RWPE2 (cell line): ENCODE data around the gene TWNK.

ENCODE experiments used
- ATAC-seq: fragments of 200-7000 bp; cut with Tn5 transposase; 3 replicates; pipeline ENCODE4 v1.9.1; 2021; ENCODE audit warnings: low read depth
- DNase-seq: peaks from one replicate; pipeline ENCODE4 v3.0.0-alpha.2; 2020; ENCODE audit warnings: low spot score
- H3K27ac ChIP-seq: fragments of 450-650 bp; 2 replicates; pipeline ENCODE4 v1.5.1; 2017; ENCODE audit warnings: mild to moderate bottlenecking; ENCODE audit not compliant: poor library complexity, severe bottlenecking
- H3K27me3 ChIP-seq: fragments of 250-450 bp; sonication (Bioruptor Pico); 2 replicates; pipeline ENCODE4 v1.5.1; 2021; ENCODE audit warnings: mild to moderate bottlenecking, moderate library complexity; ENCODE audit not compliant: insufficient read depth, poor library complexity, severe bottlenecking
- H3K36me3 ChIP-seq: fragments of 250-450 bp; sonication (Bioruptor Pico); 2 replicates; pipeline ENCODE4 v1.5.1; 2020; ENCODE audit warnings: low read depth, mild to moderate bottlenecking, moderate library complexity
- H3K4me1 ChIP-seq: fragments of 250-450 bp; sonication (Bioruptor Pico); 2 replicates; pipeline ENCODE4 v1.5.1; 2021; ENCODE audit warnings: mild to moderate bottlenecking, moderate library complexity; ENCODE audit not compliant: insufficient read depth, poor library complexity, severe bottlenecking
- H3K4me3 ChIP-seq: fragments of 250-450 bp; sonication (Bioruptor Pico); 2 replicates; pipeline ENCODE4 v1.5.1; 2021; ENCODE audit warnings: mild to moderate bottlenecking, moderate library complexity; ENCODE audit not compliant: severe bottlenecking
- H3K9me3 ChIP-seq: fragments of 250-450 bp; sonication (Bioruptor Pico); 2 replicates; pipeline ENCODE4 v1.5.1; 2021; ENCODE audit warnings: mild to moderate bottlenecking, moderate library complexity; ENCODE audit not compliant: severe bottlenecking
- TF ChIP-seq, protein P1 (sequence below): fragments of 450-650 bp; IDR thresholded peaks from one replicate; pipeline ENCODE4 v1.5.1; 2017; ENCODE audit warnings: mild to moderate bottlenecking, moderate library complexity; ENCODE audit not compliant: poor library complexity, severe bottlenecking

The TWNK gene

DNA sequence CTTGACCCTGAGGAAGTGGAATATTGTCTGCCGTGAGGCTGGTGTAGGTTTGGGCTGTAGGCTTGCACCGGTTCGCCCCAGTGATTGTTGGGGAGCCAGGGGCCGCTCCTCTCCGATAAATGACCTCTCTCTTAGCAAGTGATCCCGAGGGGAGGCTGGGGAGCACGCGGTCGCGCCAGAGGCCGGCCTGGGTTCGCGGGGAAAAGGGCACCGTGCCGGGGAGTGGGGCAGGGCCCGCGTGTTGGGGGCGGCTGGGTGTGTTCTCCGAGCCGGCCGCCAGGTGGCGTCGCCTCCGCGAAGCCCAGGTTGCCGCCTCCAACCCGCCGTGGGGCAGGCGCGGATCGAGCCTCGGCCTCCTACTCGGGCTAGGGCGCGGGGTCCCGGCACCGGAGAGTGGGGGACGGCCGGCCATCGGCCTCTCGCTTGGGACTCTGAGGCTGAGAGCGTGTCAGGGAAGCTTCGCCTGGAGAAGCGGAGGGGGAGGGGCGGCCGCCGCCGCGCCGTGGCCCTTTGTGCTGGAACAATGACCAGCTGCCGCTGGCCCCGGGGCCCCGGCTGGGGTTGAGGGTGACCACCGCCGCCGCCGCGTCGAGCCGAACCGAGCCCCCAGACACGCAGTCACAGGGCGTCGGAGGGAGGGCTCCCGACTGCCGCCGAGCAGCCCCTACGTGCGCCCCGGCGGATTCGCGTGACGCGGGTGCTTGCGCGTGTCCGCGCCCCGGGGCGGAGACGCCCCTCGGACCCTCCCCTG is 11.8 kb downstream of the TWNK start:
- Histone ChIP-seq H3K4me1 (peaks cover 8% of the 10 kb centered on the region), H3K27ac (peak overlapping the region; percentile 91), H3K27me3 (no peaks in the 10 kb centered on the region), H3K9me3 (no peaks in the 10 kb centered on the region), H3K4me3 (peak overlapping the region; percentile 68), H3K36me3 (peaks cover 25% of the 10 kb centered on the region)
- TF ChIP-seq, protein P1, sequence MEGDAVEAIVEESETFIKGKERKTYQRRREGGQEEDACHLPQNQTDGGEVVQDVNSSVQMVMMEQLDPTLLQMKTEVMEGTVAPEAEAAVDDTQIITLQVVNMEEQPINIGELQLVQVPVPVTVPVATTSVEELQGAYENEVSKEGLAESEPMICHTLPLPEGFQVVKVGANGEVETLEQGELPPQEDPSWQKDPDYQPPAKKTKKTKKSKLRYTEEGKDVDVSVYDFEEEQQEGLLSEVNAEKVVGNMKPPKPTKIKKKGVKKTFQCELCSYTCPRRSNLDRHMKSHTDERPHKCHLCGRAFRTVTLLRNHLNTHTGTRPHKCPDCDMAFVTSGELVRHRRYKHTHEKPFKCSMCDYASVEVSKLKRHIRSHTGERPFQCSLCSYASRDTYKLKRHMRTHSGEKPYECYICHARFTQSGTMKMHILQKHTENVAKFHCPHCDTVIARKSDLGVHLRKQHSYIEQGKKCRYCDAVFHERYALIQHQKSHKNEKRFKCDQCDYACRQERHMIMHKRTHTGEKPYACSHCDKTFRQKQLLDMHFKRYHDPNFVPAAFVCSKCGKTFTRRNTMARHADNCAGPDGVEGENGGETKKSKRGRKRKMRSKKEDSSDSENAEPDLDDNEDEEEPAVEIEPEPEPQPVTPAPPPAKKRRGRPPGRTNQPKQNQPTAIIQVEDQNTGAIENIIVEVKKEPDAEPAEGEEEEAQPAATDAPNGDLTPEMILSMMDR = peak; percentile 94
- DNase-seq = no peak
- peak; percentile 33 for ATAC-seq

DNA sequence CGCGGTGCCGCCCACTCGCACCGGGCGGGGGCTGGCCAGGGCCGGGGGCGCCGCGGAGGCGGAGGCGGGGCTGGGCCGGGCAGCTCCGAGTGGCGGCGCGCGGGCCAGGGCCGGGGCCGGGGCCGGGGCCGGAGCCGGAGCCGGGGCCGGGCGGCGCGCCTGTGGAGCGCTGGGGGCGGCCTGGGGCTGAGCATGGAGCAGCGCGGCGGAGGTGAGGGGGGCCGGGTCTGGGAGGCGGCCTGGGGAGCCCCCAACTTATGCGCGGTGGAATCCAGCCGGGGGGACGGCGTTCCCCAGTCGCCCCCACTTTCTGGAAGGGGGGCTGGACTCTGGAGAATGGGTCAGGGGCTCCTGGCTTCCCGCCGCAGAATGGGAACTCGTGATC is 12.4 kb downstream of the TWNK start, which contains the start of gene LZTS2:
TSS of gene LZTS2 (plus strand) at position 67 of the 385 bp plus-strand sequence. CDS start 2,731 bp downstream, outside the sequence.
- Histone ChIP-seq H3K36me3 (peaks cover 25% of the 10 kb centered on the region), H3K27me3 (no peaks in the 10 kb centered on the region), H3K4me1 (peaks cover 8% of the 10 kb centered on the region), H3K27ac (peak within 1 kb of the TSS; percentile 91), H3K4me3 (peak within 1 kb of the TSS; percentile 68), H3K9me3 (no peaks in the 10 kb centered on the region)
- ATAC-seq (peak; percentile 1; the same call in 1 of the 3 replicates), DNase-seq (no peak)
- TF ChIP-seq, protein P1 = no peak

DNA sequence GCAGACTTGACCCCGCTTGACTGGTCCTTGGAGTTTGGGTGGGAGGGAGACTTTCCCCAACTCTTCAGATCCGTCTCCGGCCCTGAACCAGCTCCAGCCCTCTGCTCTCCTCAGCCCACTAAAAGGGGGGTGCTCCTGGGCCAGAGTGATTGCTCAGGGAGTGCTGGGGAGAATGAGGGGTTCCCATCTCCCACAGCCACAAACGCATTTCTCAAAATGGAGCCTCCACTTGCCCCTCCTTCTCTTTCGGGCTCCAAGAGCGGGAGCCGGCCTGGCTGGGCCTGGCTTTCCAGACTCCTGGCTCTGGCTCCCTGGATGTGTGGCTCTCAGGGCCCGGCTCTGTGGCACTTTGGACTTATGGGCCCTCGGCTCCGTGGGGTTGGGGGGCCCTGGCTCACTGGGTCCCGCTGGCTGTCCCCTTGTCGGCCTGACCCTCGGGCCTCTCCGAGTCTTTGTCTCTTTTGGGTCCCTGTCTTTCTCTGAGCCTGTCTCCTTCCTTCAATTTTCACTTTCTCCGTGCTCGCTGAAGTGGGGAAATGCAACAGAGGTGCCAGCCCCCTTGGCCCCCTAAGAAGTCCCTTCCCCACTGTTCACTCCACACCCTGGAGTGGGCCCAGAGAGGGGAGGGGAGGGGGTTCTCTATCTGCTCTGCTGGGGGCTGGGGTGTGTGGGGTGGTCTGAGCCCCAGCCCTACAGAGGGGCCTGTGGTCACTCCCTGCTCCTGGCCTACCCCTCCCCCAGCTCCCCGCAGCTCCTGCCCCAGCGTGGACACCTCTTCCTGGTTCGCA is 13.0 kb downstream of the TWNK start:
- H3K36me3 ChIP-seq = peaks cover 28% of the 10 kb centered on the region
- peaks cover 8% of the 10 kb centered on the region for H3K4me1 ChIP-seq
- no peaks in the 10 kb centered on the region for H3K9me3 ChIP-seq
- no peak for ATAC-seq
- peak overlapping the region; percentile 91 for H3K27ac ChIP-seq
- no peak for DNase-seq
- no peaks in the 10 kb centered on the region for H3K27me3 ChIP-seq
- H3K4me3 ChIP-seq = peak overlapping the region; percentile 68
- TF ChIP-seq, protein P1 = no peak

DNA sequence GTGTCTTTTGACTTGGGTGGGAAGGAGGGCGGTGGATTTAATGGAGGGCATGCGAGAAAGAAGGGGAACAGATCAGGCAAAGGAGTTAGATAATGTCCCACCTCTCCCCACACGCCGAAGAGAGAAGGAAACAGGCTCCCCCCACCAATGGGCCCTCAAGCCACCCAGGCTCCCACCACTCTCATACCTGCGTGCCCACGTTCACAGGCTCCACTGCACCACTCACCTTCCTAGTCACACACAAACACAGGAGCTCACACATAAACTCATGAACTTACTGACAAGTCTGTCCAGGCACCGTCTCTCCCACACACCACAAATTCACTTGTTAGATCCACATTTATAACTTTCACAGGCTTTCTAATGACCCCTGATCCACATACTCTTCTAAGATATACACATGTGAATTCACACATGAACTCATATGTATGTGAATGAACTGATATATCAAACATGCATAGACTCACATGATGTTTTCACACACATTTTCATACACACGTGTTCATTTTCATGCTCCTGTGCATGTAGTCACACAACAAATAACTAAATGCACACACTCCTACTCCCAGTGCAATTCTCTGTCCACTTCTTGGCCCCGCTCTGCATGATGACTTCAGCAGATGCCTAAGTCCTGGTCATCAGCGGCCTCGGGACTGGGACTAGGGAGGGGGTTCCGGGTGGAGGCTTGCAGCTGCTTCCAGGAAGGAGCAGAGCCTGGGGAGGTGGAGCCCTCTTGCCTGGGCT is 13.7 kb downstream of the TWNK start:
- Histone ChIP-seq H3K36me3 (peaks cover 32% of the 10 kb centered on the region), H3K27ac (peak overlapping the region; percentile 91), H3K4me3 (peak overlapping the region; percentile 68)

More for the DNA sequence above, 13.7 kb downstream of the TWNK start:
- TF ChIP-seq, protein P1 = no peak
- Histone ChIP-seq H3K4me1 (peaks cover 8% of the 10 kb centered on the region), H3K9me3 (no peaks in the 10 kb centered on the region), H3K27me3 (no peaks in the 10 kb centered on the region)
- ATAC-seq (peak; percentile 12), DNase-seq (no peak)
